ENCODE data around the gene LDLRAD4.

LDLRAD4 gene

GRCh38 chr18:13430663-13431062 lies 212.1 kb downstream of the LDLRAD4 start:
- no peak for DNase-seq (ENCODE audit: low read depth)

GRCh38 chr18:13431886-13432285 lies 213.3 kb downstream of the LDLRAD4 start:
- DNase-seq (ENCODE audit: low read depth) = no peak

GRCh38 chr18:13433125-13433524 lies 214.6 kb downstream of the LDLRAD4 start:
- DNase-seq (ENCODE audit: low read depth) = no peak

- DNase-seq (ENCODE audit: low read depth) = no peak
Measured at GRCh38 chr18:13433685-13434084, 215.1 kb downstream of the LDLRAD4 start.

- DNase-seq (ENCODE audit: low read depth) = no peak
Measured at GRCh38 chr18:13434854-13435253, 216.3 kb downstream of the LDLRAD4 start.

GRCh38 chr18:13435586-13436333 lies 217.2 kb downstream of the LDLRAD4 start:
- DNase-seq (ENCODE audit: low read depth) = no peak

GRCh38 chr18:13436576-13436975 lies 218.0 kb downstream of the LDLRAD4 start:
- DNase-seq (ENCODE audit: low read depth) = no peak

GRCh38 chr18:13437034-13437433 lies 218.5 kb downstream of the LDLRAD4 start:
- DNase-seq (ENCODE audit: low read depth) = no peak

- peak; percentile 42 for DNase-seq (ENCODE audit: low read depth)
Measured at GRCh38 chr18:13437796-13438506, 219.4 kb downstream of the LDLRAD4 start.

GRCh38 chr18:13438507-13439056 lies 220.0 kb downstream of the LDLRAD4 start:
- DNase-seq (ENCODE audit: low read depth) = no peak

- DNase-seq (ENCODE audit: low read depth) = no peak
Measured at GRCh38 chr18:13439461-13439860, 220.9 kb downstream of the LDLRAD4 start.

- no peak for DNase-seq (ENCODE audit: low read depth)
Measured at GRCh38 chr18:13440277-13441248, 222.0 kb downstream of the LDLRAD4 start.

GRCh38 chr18:13441736-13442135 lies 223.2 kb downstream of the LDLRAD4 start:
- DNase-seq (ENCODE audit: low read depth) = no peak

GRCh38 chr18:13442451-13442850 lies 223.9 kb downstream of the LDLRAD4 start:
- no peak for DNase-seq (ENCODE audit: low read depth)

GRCh38 chr18:13443552-13443951 lies 225.0 kb downstream of the LDLRAD4 start:
- DNase-seq (ENCODE audit: low read depth) = no peak

- no peak for DNase-seq (ENCODE audit: low read depth)
Measured at GRCh38 chr18:13444430-13445240, 226.1 kb downstream of the LDLRAD4 start.

- DNase-seq (ENCODE audit: low read depth) = no peak
Measured at GRCh38 chr18:13445241-13445897, 226.8 kb downstream of the LDLRAD4 start.

- DNase-seq (ENCODE audit: low read depth) = no peak
Measured at GRCh38 chr18:13446024-13446423, 227.5 kb downstream of the LDLRAD4 start.

- no peak for DNase-seq (ENCODE audit: low read depth)
Measured at GRCh38 chr18:13446610-13447461, 228.3 kb downstream of the LDLRAD4 start.
